ELF-1 (cell line): ENCODE results near the gene ACE2.
A peak's percentile ranks its signal among the peaks of the same experiment; 100 is the strongest.
"Not testable (repeated sequence)": the region's sequence is repeated elsewhere in the genome, so short reads cannot be mapped to it uniquely, and the experiment has no call there.

Source experiments
- DNase-seq: peaks from one replicate; pipeline ENCODE4 v3.0.0-alpha.2; 2016; ENCODE audit warnings: low read depth, low spot score

Gene ACE2

GRCh38 chrX:15600745-15601144 is at the start of gene ACE2:
Gene ACE2 (minus strand): TSS chrX:15600960. CDS start chrX:15600911, 49 bp downstream.
- DNase-seq = no peak

GRCh38 chrX:15647510-15647909 is 46.8 kb upstream of the ACE2 start:
- not testable (repeated sequence) for DNase-seq

- no peak for DNase-seq
These were observed 45.8 kb upstream of the ACE2 start for GRCh38 chrX:15646543-15646942.

GRCh38 chrX:15646031-15646430 is 45.3 kb upstream of the ACE2 start:
- DNase-seq = no peak

- DNase-seq = no peak
These were observed 44.5 kb upstream of the ACE2 start for GRCh38 chrX:15645266-15645665.

GRCh38 chrX:15644560-15644872 is 43.8 kb upstream of the ACE2 start:
- no peak for DNase-seq

GRCh38 chrX:15643786-15644559 is 43.2 kb upstream of the ACE2 start:
- DNase-seq = no peak

- no peak for DNase-seq
These were observed 30.9 kb upstream of the ACE2 start for GRCh38 chrX:15631637-15632036.

- no peak for DNase-seq
These were observed 22.3 kb upstream of the ACE2 start for GRCh38 chrX:15623054-15623453.

- DNase-seq = no peak
These were observed 18.4 kb upstream of the ACE2 start for GRCh38 chrX:15619053-15619755.

- no peak for DNase-seq
These were observed 16.4 kb upstream of the ACE2 start for GRCh38 chrX:15617111-15617510.

GRCh38 chrX:15616531-15616930 is 15.8 kb upstream of the ACE2 start:
- no peak for DNase-seq

- no peak for DNase-seq
These were observed 6.3 kb upstream of the ACE2 start for GRCh38 chrX:15607067-15607466.

- no peak for DNase-seq
These were observed 5.4 kb upstream of the ACE2 start for GRCh38 chrX:15606136-15606535.

- DNase-seq = no peak
These were observed 4.5 kb upstream of the ACE2 start for GRCh38 chrX:15605226-15605625.

GRCh38 chrX:15602761-15603160 is 2.0 kb upstream of the ACE2 start:
- no peak for DNase-seq

- DNase-seq = no peak
These were observed 1.2 kb upstream of the ACE2 start for GRCh38 chrX:15601932-15602331.

GRCh38 chrX:15600049-15600448 is 711 bp downstream of the ACE2 start:
- peak; percentile 25 for DNase-seq

GRCh38 chrX:15599461-15599860 is 1.3 kb downstream of the ACE2 start:
- DNase-seq = no peak

- no peak for DNase-seq
These were observed 2.7 kb downstream of the ACE2 start for GRCh38 chrX:15598026-15598425.

GRCh38 chrX:15594371-15594770 is 6.4 kb downstream of the ACE2 start:
- DNase-seq = no peak

GRCh38 chrX:15579778-15580747 is 20.7 kb downstream of the ACE2 start:
- DNase-seq = peak; percentile 20
